RKO (cell line): ENCODE data around the gene COL16A1.

Experiments used
- DNase-seq: peaks from one replicate; pipeline ENCODE4 v3.0.0-alpha.2; 2016; ENCODE audit warnings: low spot score

The COL16A1 gene

GRCh38 chr1:31703431-31704270 is at the start of gene COL16A1:
Gene COL16A1, minus strand, starts transcription at chr1:31704017. Its CDS starts 1,824 bp downstream, at chr1:31702193.
- no peak for DNase-seq

GRCh38 chr1:31752952-31753475 is 49.2 kb upstream of the COL16A1 start:
- DNase-seq: no peak

- DNase-seq: no peak
Observed at GRCh38 chr1:31752258-31752657, 48.4 kb upstream of the COL16A1 start.

GRCh38 chr1:31751822-31752241 is 48.0 kb upstream of the COL16A1 start:
- no peak for DNase-seq

- DNase-seq: no peak
Observed at GRCh38 chr1:31750858-31751510, 47.2 kb upstream of the COL16A1 start.

GRCh38 chr1:31749785-31750735 is 46.2 kb upstream of the COL16A1 start:
- DNase-seq: no peak

GRCh38 chr1:31748365-31748764 is 44.5 kb upstream of the COL16A1 start:
- no peak for DNase-seq

GRCh38 chr1:31747304-31747703 is 43.5 kb upstream of the COL16A1 start:
- DNase-seq: no peak

- DNase-seq: no peak
Observed at GRCh38 chr1:31746687-31747086, 42.9 kb upstream of the COL16A1 start.

- no peak for DNase-seq
Observed at GRCh38 chr1:31745946-31746670, 42.3 kb upstream of the COL16A1 start.

GRCh38 chr1:31745096-31745945 is 41.5 kb upstream of the COL16A1 start:
- no peak for DNase-seq

GRCh38 chr1:31744165-31744888 is 40.5 kb upstream of the COL16A1 start:
- no peak for DNase-seq

- no peak for DNase-seq
Observed at GRCh38 chr1:31742462-31743212, 38.8 kb upstream of the COL16A1 start.

GRCh38 chr1:31739346-31739745 is 35.5 kb upstream of the COL16A1 start:
- DNase-seq: no peak

GRCh38 chr1:31736675-31737074 is 32.9 kb upstream of the COL16A1 start:
- no peak for DNase-seq

- DNase-seq: no peak
Observed at GRCh38 chr1:31735571-31735970, 31.8 kb upstream of the COL16A1 start.

- no peak for DNase-seq
Observed at GRCh38 chr1:31734582-31735107, 30.8 kb upstream of the COL16A1 start.

GRCh38 chr1:31733389-31734219 is 29.8 kb upstream of the COL16A1 start:
- DNase-seq: no peak
